Suprapubic skin (tissue), 3 donors: ENCODE data around the gene FPR1.

Experiments used
- POLR2AphosphoS5 ChIP-seq, 3 donors: sonication (generic); formaldehyde crosslinking; IDR thresholded peaks; one replicate each; pipeline ENCODE4 v1.6.1; 2017; ENCODE audit warnings: antibody characterized with exemption in 3 of 3
- TF ChIP-seq, protein P1 (sequence below), 2 donors: fragments of 200-600 bp in 1 of 2; fragments of 450-650 bp in 1 of 2; sonication (generic) in 1 of 2; IDR thresholded peaks; one replicate each; pipeline ENCODE4 v1.5.1; 2016 to 2019; ENCODE audit warnings: antibody characterized with exemption in 2 of 2, mild to moderate bottlenecking in 1 of 2, moderate library complexity in 1 of 2

DNA sequence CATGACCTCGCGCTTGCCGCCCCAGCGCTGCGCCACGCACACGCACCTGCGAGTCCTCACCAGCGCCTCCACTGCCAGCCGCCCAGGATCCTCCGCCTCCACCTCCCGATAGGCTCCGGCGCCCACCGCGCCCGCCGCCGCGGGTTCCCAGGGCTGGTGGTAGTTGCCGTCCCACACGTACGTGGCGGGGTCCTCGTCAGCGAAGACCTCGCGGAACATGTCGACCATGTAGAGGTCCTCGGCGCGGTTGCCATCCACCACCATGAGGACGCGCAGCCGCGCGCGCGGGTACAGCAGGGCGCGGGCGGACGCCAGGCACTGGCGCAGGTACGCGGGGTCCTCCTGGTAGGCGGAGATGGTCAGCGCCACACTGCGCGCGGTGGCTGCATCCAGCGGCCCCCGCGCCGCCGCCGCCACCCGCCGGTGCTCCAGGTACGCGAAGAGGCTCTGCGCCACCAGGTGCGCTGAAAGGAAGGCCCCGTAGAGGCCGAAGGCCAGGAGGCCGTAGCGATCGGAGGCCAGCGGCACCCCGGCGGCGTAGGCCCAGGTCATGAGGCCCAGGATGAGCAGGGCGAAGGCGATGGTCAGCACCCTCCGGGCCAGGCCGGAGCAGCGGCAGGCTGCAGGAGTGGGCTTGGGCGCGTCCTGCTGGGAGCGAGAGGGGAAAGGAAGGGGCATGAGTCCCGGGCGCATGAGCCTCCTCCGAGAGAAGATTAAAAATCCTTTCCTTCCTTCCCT lies 32.3 kb downstream of the FPR1 start:
- TF ChIP-seq, protein P1, sequence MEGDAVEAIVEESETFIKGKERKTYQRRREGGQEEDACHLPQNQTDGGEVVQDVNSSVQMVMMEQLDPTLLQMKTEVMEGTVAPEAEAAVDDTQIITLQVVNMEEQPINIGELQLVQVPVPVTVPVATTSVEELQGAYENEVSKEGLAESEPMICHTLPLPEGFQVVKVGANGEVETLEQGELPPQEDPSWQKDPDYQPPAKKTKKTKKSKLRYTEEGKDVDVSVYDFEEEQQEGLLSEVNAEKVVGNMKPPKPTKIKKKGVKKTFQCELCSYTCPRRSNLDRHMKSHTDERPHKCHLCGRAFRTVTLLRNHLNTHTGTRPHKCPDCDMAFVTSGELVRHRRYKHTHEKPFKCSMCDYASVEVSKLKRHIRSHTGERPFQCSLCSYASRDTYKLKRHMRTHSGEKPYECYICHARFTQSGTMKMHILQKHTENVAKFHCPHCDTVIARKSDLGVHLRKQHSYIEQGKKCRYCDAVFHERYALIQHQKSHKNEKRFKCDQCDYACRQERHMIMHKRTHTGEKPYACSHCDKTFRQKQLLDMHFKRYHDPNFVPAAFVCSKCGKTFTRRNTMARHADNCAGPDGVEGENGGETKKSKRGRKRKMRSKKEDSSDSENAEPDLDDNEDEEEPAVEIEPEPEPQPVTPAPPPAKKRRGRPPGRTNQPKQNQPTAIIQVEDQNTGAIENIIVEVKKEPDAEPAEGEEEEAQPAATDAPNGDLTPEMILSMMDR (IDR thresholded peaks at IDR 0.05) = no peak
- no peak for TF ChIP-seq POLR2AphosphoS5 (IDR thresholded peaks at IDR 0.05)
